ENCODE measurements around the gene GLRX5. TPM values are rescaled to one million over a fixed set of nuclear protein-coding genes. Genes with fewer than 3 reads are reported as not detected.

GLRX5 gene
- total and polyA plus RNA-seq, 2 donors from 2014 or later: 46.7 to 124 TPM

DNA sequence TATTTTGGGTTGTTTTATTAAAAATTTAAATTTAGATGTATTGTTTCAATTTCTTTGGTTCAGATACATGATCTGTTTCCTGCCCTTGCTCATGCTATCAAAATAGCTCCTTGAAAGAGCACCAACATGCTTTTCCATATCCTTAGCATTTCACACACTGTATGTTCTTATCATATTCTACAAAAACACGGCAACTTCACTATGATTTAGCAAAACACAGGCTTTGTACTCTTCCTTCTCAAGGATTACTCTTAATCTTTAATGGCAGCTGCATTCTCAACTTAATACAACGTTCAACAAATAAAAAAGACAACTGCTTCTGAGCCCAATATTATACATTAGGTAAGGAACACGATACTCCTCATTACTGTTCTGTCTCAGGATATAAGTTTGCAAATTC is 2.9 kb upstream of the GLRX5 start:
- no peak for FAIRE-seq
- peak overlapping the region in 1 of 3 donors; percentile 42 for H3K9ac ChIP-seq (ENCODE audit: low read length in 3 of 3)
- H3K9me3 ChIP-seq (ENCODE audit: control insufficient read depth in 2 of 3, insufficient read depth in 1 of 3, low read length in 3 of 3): no peaks in the 10 kb centered on the region
- no peak overlapping the region for H3K27ac ChIP-seq (ENCODE audit: low read depth in 2 of 2, low read length in 2 of 2)
- intact Hi-C loops (cut with DNase I): loop anchor here (5.0 kb wide), 1 partner anchor 85 kb away; no protein-coding TSS in a partner anchor
- H3K36me3 ChIP-seq (ENCODE audit: control insufficient read depth in 2 of 3, insufficient read depth in 3 of 3, low read length in 3 of 3): no peaks in the 10 kb centered on the region
- H3K4me3 ChIP-seq (ENCODE audit: low read length in 3 of 3): peak overlapping the region in 1 of 3 donors; percentile 66
- TF ChIP-seq, protein P1, sequence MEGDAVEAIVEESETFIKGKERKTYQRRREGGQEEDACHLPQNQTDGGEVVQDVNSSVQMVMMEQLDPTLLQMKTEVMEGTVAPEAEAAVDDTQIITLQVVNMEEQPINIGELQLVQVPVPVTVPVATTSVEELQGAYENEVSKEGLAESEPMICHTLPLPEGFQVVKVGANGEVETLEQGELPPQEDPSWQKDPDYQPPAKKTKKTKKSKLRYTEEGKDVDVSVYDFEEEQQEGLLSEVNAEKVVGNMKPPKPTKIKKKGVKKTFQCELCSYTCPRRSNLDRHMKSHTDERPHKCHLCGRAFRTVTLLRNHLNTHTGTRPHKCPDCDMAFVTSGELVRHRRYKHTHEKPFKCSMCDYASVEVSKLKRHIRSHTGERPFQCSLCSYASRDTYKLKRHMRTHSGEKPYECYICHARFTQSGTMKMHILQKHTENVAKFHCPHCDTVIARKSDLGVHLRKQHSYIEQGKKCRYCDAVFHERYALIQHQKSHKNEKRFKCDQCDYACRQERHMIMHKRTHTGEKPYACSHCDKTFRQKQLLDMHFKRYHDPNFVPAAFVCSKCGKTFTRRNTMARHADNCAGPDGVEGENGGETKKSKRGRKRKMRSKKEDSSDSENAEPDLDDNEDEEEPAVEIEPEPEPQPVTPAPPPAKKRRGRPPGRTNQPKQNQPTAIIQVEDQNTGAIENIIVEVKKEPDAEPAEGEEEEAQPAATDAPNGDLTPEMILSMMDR (IDR thresholded peaks at IDR 0.05; ENCODE audit: borderline replicate concordance, extremely low read depth, insufficient read depth): no peak
- H3K4me1 ChIP-seq (ENCODE audit: control insufficient read depth in 2 of 3, insufficient read depth in 2 of 3, low read depth in 1 of 3, low read length in 3 of 3): peaks cover 9 to 43% (median 24%) of the 10 kb centered on the region in 3 donors
- no peaks in the 10 kb centered on the region for H3K27me3 ChIP-seq (ENCODE audit: control insufficient read depth, insufficient read depth, low read length)
- no peak for DNase-seq

GRCh38 chr14:95533391-95533821 is 1.4 kb upstream of the GLRX5 start:
- FAIRE-seq (no peak), DNase-seq (peak in 1 of 5 donors; percentile 33)
- peak overlapping the region; percentile 1 to 69 (median 56) for H3K9ac ChIP-seq (ENCODE audit: low read length in 3 of 3)
- peaks cover 9 to 45% (median 31%) of the 10 kb centered on the region in 3 donors for H3K4me1 ChIP-seq (ENCODE audit: control insufficient read depth in 2 of 3, insufficient read depth in 2 of 3, low read depth in 1 of 3, low read length in 3 of 3)
- H3K27ac ChIP-seq (ENCODE audit: low read depth in 2 of 2, low read length in 2 of 2): no peak overlapping the region
- intact Hi-C loops (cut with DNase I): loop anchor here (5.0 kb wide), 1 partner anchor 86 kb away; no protein-coding TSS in a partner anchor
- H3K27me3 ChIP-seq (ENCODE audit: control insufficient read depth, insufficient read depth, low read length): no peaks in the 10 kb centered on the region
- peak overlapping the region; percentile 66 to 85 (median 80) for H3K4me3 ChIP-seq (ENCODE audit: low read length in 3 of 3)
- no peaks in the 10 kb centered on the region for H3K9me3 ChIP-seq (ENCODE audit: control insufficient read depth in 2 of 3, insufficient read depth in 1 of 3, low read length in 3 of 3)
- TF ChIP-seq, protein P1 (IDR thresholded peaks at IDR 0.05; ENCODE audit: borderline replicate concordance, extremely low read depth, insufficient read depth): no peak
- no peaks in the 10 kb centered on the region for H3K36me3 ChIP-seq (ENCODE audit: control insufficient read depth in 2 of 3, insufficient read depth in 3 of 3, low read length in 3 of 3)

GRCh38 chr14:95533822-95534221 is 1.0 kb upstream of the GLRX5 start:
- H3K4me1 ChIP-seq (ENCODE audit: control insufficient read depth in 2 of 3, insufficient read depth in 2 of 3, low read depth in 1 of 3, low read length in 3 of 3): peaks cover 9 to 45% (median 31%) of the 10 kb centered on the region in 3 donors
- intact Hi-C loops (cut with DNase I): loop anchor here (5.0 kb wide), 1 partner anchor 87 kb away; no protein-coding TSS in a partner anchor
- FAIRE-seq (no peak), DNase-seq (peak in 1 of 5 donors; percentile 66)
- no peaks in the 10 kb centered on the region for H3K36me3 ChIP-seq (ENCODE audit: control insufficient read depth in 2 of 3, insufficient read depth in 3 of 3, low read length in 3 of 3)
- peak overlapping the region; percentile 66 to 85 (median 80) for H3K4me3 ChIP-seq (ENCODE audit: low read length in 3 of 3)
- peak overlapping the region; percentile 1 to 69 (median 56) for H3K9ac ChIP-seq (ENCODE audit: low read length in 3 of 3)
- no peaks in the 10 kb centered on the region for H3K9me3 ChIP-seq (ENCODE audit: control insufficient read depth in 2 of 3, insufficient read depth in 1 of 3, low read length in 3 of 3)
- peak overlapping the region in 1 of 2 donors; percentile 3 for H3K27ac ChIP-seq (ENCODE audit: low read depth in 2 of 2, low read length in 2 of 2)
- H3K27me3 ChIP-seq (ENCODE audit: control insufficient read depth, insufficient read depth, low read length): no peaks in the 10 kb centered on the region
- TF ChIP-seq, protein P1 (IDR thresholded peaks at IDR 0.05; ENCODE audit: borderline replicate concordance, extremely low read depth, insufficient read depth): no peak

Data from kidney (tissue), 14 donors.